ENCODE measurements around the gene UBQLN1.
A peak's percentile ranks its signal among the peaks of the same experiment; 100 is the strongest.
"Not testable (repeated sequence)": the region's sequence is repeated elsewhere in the genome, so short reads cannot be mapped to it uniquely, and the experiment has no call there.

The UBQLN1 gene

DNA sequence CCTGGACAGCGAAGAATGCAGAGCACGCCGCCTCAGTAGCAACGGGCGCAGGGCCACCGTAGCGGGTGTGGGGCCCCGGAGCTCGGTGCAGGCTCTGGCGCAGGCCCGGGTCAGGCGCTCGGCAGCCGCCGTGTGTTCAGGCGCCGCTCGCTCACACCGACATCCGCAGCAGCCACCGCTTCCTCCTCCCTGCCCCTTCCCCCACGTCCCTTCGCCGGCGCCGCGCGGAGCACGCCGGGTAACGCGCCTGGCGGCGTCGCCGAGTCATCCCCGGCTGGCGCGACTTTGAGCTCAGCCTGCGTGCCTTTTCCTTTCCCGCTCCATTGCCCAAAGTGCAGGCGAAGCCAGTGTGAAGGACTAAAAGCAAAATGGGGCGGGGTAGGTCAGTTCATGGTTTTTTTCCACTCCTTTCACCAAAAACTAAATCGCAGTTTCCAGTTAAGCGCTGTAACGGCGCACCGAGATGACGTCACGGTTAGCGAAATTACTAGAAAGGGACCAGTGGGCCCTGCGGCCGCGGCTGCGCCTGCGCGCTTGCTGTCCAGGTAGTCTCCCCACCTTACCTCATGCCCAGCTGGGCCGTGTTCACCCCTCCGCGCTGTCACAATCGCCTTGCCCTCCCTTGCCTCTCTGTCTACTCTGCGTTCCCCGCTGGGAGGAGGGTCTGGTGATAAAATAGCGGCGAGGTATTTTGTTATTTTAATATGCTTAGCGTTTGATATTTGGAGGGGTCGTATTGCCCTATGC, at the start of gene UBQLN1:
Gene UBQLN1, minus strand, starts transcription at position 191 of the 747 bp plus-strand sequence. CDS start 279 bp downstream, outside the sequence.
- DNase-seq: peak; percentile 95

DNA sequence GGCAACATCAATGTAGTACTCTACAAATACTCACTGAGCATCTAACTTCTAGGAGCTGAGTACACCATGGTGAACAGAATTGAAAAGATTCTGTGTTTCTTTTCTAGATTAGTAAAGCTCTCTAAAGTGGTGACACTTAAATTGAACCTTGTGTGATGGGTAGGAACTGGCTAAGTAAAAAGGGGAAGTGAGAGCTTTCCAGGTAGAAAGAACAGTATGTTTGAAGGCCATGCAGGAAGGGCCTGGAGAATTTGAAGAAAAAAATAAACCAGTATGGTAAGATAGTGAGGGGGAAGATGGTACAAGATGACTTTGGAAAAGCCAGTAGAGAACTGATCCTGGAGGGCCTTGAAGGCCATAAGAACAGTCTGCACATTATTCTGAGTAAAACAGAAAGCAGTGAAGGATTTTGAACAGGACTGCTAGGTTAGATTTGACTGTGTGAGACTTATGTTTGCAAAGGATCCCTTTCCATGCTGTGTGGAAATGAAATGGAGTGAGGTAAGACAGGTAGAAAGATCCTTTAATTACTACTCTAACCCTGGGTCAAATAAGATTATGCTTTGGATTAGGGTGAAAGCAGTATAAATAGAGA, 46.7 kb upstream of the UBQLN1 start:
- peak; percentile 27 for DNase-seq

DNA sequence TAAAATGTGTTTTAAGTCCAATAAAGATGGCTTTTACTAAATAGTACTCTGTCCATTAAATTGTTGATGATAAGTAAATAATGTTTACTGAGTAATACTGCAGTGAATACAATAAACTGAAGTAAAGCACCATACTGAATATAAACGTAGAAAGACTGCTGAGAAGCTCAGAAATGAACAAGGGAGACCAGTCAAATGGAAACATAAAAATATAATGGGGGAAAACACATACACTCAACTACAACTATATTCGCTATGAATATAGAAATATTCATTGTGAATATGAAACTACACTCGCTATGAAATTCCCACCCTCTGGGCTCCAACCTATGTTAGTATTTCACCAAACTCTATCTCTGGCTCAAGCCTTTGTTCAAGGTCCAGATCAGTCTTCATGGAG, 41.9 kb upstream of the UBQLN1 start:
- DNase-seq: no peak

DNA sequence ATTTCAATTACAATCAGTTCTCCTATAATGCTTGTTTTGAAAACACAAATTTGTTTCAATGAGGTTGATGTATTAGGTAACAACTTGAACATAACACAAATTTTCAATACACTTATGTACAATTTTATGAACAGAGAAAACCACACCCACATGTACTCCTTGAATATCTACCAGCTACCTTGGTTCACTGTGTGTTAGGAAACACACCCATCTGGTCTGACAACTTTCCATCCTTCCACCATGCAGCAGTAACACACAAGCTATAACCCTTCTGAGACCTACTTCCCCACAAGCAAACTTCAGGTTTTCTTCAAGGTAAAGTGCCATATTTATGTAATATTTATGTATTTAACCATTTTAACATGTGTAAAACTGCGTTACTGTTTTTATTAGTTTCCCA, 36.4 kb upstream of the UBQLN1 start:
- no peak for DNase-seq

DNA sequence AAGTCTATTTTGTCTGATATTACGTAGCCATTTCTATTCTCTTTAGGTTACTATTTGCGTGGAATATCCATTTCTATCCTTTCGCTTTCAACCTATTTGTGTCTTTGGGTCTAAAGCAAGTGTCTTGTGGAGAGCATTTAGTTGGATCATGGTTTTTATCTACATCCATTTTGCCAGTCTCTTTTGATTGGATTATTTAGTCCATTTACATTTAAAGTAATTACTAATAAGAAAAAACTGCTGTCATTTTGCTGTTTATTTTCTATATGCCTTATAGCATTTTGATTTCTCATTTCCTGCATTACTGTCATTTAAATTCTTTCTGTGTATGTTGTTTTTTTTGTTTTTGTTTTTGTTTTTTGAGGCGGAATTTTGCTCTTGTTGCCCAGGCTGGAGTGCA, 26.0 kb upstream of the UBQLN1 start:
- DNase-seq: no peak

DNA sequence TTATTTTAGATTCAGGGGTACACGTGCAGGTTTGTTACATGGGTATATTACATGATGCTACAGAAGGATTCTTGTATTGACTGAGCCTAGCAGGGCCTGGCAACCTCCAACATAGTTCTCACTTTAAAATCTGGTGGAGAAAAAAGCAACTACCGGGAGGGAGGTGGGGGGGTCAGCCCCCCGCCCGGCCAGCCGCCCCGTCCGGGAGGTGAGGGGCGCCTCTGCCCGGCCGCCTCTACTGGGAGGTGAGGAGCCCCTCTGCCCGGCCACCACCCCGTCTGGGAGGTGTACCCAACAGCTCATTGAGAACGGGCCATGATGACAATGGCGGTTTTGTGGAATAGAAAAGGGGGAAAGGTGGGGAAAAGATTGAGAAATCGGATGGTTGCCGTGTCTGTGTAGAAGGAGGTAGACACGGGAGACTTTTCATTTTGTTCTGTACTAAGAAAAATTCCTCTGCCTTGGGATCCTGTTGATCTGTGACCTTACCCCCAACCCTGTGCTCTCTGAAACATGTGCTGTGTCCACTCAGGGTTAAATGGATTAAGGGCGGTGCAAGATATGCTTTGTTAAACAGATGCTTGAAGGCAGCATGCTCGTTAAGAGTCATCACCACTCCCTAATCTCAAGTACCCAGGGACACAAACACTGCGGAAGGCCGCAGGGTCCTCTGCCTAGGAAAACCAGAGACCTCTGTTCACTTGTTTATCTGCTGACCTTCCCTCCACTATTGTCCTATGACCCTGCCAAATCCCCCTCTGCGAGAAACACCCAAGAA, 21.0 kb upstream of the UBQLN1 start:
- not testable (repeated sequence) for DNase-seq

DNA sequence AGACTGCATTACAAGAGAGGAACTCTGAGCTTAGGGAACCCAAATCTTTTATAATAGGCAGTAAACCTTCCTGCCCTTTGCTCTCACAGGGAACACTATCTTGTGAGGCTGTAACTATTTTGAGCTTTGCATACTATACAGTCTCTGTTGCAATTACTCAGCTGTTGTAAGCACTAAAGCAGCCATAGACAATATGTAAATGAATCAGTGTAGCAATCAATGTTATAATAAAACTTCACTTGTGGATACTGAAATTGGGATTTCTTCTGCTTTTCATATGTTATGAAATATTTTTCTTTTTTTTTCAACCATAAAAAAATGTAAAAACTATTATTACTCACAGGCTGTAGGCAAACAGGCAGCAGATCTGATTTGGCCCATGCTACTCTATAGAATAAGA, 16.7 kb upstream of the UBQLN1 start:
- no peak for DNase-seq

DNA sequence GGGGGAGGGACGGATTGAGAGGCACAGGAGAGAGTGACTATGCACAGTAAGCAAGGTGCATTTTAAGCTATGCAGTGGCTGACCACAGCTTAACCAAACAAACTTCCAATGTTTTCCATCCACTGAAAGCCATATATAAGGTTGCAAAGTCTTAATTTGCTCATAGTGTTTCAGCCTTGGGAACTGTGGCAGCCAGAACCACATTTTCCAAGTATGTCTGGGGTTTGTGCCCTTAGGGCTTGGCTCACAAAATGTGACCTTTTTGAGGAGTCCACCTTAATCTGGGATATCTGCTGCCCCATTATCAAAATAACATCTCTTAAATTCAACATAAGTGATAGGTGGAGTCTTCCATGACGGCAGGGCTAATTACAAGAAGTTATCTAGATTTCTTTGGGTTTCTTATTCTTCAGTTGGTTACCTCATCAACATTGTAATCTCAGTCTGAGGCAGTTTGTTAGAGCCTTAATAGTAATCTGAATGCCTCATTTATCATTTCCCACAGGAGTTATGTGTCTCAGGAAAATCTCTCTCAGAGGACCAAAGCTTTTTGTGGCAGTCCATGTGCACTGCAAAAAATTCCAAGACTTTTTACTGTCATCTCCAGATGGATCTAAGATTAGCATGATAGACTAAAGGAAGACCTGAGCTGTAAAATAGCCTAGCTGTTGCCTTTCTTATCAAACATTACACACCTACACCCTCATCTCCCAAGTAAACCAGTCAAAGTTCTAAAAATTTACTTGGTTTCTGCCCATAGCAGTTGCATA, 15.2 kb upstream of the UBQLN1 start:
- DNase-seq: no peak

DNA sequence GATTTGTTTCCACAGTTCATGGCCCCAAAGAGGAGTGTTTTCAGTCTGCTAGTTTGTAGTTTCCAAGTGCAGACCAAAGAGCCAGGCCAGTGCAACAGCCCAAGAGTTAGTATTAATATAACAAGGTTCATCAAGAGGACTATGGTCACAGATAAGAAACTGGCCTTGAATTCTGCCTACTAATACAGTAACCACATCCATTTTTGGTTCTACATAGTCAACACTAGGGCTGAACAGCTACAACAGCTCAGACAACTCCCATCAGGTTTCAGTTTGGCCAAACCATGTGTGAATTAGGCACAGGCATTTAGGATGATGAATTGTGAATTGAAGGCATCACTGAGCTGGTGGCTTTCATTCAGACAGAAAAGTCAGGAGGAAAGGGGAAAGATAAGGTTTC, 13.8 kb upstream of the UBQLN1 start:
- DNase-seq: no peak

DNA sequence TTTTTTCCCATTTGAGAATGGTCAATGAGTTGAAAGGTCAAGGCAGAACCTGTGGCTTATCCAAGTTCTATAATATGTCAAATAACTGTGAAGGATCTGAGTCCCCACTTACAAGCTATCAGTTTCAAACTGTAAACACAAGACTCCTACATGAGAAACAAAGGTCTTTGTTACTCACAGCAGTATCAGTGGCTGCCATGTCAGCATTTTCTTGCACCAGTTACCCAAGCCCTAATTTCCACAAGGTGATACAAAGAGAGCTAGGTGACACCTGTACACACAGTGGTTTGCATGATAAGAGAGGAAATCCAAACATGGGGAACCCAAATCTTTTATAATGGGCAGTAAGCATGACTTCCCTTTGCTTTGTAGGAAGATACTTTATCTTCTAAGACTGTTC, 8.0 kb upstream of the UBQLN1 start:
- no peak for DNase-seq

DNA sequence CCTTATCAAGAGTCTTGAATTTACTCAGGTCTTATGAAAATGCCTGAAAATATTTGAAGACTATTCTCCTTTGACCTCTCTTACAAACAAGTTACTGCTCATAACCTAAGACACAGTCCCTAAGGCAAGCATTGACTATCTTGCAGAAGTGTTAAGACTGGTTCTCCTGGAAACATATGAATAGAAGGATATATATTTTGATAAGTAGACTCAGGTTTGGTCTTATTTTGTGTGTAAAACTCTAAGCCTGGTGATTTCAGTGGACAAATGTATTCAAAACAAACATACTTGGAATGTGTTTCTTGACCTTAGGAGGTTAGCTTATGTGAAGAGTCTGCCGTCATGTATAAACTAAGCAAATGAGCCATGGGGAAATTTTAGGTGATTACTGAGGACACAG, 7.5 kb upstream of the UBQLN1 start:
- DNase-seq: no peak

DNA sequence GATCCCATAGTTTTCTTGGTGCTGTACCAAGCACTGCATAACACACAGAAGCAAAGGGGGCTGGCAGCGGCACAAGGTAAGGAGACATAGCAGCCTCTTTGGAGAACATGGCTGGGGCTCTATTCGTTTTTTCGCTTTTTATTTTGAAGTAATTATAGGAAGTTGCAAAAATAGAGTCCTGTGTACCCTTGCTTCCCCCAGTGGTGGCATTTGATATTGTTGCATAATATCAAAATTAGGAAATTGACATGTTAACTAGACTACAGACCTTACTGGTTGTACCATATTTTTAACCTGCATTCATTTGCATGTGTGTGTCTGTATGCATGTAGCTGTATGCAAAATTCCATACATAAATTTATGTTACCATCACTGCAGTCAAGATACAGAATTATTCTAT, 6.6 kb upstream of the UBQLN1 start:
- DNase-seq: peak; percentile 71

DNA sequence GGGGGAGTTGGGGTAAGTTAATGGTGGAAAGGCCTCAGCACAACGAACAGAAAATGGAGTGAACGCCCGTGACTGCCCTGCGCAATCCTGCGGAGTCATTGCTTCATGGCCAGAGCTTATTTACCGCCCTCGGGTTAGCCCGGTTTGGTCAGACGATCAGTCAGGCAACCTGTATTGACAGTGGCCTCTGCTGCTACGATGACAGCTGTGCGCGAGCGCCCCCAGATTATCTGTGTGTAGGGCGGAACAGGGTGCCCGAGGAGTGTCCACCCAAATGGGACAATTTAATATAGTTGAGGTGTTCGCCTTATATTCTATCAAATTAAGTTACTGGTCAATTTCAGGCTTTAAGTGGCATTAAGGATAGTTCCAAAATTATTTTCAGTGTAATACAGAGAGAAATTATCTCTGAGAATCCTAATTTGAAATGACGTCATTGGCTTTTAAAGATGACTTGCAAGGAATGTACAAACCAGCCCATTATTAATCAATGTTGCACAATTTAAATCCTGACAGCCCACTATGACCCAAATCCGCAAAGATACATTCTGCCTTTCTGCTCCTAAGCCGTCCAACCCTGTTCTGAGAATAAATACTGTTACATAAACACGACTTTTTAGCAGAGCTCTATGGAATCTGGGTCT, 879 bp upstream of the UBQLN1 start:
- peak; percentile 90 for DNase-seq

DNA sequence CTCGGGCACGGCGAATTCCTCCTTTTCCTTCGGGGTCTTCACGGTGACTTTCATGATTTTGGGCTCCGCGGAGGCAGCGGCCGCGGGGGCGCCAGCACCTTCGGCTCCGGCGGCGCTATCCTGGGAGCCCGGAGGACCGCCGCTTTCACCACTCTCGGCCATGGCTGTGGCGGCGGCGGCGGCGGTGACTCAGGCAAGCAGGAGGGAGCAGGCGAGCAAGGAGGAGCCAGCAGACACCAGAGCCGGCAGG, 315 bp downstream of the UBQLN1 start:
- DNase-seq: no peak

DNA sequence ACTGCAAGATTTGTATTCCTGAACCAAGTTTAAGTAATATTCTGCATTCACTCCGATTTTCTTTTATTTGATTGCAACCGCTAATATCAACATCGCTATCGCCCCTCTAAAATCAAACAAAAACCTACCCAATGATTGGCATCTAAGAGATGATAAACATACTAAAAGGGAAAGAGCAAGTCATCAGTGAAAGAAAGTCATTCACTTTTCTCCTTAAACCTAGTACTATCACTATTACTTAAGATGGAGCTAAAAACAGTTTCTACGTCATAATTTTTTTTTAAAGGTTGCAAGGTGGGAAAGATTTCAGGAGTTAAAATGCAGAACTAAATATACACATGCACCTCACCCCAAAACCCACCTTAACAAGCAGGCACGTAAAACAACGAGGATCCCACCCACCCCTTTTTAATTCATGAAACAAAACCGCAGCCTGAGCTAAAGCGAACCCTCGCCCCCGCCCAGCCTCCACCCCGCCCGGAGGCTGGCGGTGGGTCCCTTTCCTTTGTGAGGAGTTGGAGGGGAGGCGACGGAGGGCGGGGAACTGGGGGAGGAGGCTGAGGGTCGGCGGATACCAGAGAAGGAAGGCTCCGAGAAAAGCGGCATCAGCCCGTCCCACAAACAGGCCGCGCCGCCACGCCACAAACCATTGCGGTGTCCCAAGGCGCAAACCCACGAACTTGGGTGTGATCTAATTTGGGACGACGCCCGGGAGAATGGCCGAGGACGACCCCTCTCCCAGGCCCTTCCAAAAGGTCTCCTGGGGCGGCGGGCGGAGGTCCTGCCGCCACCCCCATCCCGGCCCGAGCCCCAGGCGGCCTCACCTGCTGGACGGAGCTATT, 861 bp downstream of the UBQLN1 start:
- peak; percentile 66 for DNase-seq

DNA sequence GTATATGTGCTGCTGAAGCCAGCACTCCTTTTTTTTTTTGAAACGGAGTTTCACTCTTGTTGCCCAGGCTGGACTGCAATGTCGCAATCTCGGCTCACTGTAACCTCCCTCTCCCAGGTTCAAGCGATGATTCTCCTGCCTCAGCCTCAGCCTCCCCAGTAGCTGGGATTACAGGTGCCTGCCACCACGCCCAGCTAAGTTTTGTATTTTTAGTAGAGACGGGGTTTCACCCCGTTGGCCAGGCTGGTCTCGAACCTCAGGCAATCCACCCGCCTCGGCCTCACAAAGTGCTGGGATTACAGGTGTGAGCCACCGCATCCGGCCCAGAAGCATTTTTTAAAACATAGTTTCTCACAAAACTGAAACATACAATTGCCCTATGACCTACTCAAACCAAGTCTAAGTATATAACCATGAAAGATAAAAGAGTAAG, 2.5 kb downstream of the UBQLN1 start:
- DNase-seq: not testable (repeated sequence)

DNA sequence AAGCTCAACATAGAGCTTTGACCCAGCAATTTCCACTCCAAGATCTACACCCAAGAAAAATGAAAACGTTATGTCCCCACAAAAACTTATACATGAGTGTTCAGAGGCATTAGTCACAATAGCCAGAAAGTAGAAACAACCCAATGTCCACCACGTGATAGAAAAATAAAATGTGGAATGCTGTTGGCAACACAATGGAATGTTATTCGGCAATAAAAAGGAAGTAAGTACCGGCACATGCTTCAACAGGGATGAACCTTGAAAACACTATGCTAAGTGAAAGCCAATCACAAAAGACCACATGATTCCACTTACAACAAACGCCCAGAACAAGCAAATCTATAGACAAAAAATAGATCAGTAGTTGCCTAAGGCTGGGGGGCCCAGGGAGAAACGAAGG, 6.0 kb downstream of the UBQLN1 start:
- DNase-seq: no peak

DNA sequence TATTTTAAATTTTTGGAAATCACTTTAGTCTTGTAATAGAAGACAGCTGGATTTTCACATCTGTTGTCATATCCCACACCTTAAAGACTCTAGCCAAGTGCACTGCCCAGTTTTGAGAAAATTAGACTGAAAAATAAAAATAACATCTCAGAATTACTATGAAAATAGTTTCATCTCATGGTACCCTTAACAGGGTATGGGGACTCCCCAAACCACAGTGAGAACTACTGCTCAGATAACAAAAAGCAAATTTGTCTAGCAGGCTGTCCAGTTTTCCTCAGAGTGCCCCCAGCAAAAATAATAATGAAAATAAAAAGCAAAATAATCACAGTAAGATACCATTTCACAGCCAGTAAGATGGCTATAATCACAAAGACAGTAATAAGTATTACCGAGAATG, 6.5 kb downstream of the UBQLN1 start:
- DNase-seq: no peak

DNA sequence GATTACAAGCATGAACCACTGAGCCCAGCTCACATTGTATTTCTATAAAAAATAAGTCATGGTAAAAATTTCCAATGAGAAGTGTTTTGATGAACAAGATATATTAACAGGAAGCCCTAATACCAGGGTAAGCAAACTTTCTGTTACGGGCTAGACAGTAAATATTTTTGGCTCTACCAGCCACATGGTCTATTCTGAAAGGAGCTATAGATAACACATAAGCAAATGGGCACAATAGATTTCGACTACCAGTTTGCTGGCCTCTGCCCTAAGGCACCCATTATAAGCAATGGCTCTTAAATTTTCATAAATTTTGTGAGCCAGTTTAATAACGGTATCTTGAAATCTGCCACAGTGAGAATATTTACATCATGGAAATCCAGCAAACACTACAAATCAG, 8.1 kb downstream of the UBQLN1 start:
- no peak for DNase-seq

DNA sequence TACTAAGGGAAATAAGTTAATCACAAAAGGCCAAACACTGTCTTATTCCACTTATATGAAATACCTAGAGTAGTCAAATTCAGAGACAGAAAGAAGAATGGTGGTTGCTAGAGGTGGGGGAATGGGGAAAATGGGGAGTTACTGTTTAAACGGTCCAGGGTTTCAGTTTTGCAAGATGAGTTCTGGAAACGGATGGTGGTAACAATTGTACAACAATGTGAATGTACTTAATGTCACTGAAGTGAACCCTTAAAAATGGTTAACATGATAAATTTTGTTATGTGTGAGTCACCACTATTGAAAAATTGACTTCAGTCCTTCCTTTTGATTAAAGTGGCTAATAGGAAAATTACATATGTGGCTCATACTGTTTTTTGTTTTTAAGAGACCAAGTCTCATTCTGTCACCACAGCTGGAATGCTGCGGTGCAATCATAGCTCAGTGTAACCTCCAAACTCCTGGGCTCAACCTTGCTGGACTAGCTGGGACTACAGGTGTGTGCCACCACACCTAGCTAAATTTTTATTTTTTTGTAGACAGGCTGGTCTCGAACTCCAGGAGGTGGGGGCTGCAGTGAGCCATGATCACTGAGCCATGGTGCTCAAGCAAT, 8.7 kb downstream of the UBQLN1 start:
- no peak for DNase-seq

DNA sequence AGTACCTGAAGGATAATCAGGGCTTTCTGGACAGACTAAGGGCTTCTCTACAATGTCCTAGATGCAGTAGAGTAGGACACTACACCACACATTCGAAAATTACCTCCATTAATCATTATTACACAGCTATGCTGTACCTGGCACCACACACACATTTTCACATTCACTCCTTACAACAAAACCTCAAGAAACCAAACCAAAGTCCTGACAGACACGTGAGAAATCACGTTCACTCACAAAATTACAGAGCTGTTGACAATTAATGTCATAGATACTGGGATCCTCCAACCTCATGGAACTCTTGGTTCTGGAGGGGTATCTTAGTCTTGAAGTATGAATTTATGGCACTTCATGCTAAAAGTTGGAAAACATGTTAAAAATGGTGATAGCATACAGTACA, 16.3 kb downstream of the UBQLN1 start:
- DNase-seq: no peak

DNA sequence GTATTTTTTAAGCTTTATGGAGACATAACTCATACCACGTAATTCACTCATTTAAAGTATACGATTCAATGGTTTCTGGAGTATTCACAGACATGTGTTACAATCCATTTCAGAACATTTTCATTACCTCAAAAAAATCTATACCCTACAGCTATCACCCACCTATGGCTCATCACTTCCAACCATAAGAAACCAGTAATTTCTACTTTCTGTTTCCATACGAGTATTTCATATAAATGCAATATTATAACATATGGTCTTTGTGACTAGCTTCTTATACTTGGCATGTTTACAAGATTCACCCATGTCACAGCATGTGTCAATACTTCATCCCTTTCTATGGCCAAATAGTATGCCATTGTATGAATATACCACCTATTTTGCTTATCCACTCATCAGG, 18.8 kb downstream of the UBQLN1 start:
- DNase-seq: no peak

Data from OCI-M1 (cell line).